ENCODE results near the gene CTCF.

CTCF gene

DNA sequence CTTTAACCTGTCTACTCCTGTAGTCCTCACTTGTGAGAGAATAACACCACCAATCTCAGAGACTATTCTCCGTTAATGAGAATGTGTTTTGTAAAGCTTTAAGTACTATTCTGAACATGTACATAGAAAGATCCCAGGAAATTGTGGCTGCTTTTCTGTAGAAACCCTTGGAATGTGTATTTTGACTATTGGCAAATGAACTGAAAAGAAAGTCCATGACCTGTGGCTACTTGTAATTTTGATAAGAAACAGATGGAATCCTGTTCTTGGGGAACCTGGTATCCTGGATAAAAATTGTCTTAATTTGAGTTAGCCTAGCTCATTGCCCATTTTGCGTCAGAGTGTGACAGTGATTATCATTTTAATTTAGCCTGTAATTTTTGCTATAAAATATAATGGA, 9.1 kb downstream of the CTCF start:
- DNase-seq (ENCODE audit: low spot score), result no peak
- H3K27ac ChIP-seq, result no peak overlapping the region
- TF ChIP-seq, protein P1, sequence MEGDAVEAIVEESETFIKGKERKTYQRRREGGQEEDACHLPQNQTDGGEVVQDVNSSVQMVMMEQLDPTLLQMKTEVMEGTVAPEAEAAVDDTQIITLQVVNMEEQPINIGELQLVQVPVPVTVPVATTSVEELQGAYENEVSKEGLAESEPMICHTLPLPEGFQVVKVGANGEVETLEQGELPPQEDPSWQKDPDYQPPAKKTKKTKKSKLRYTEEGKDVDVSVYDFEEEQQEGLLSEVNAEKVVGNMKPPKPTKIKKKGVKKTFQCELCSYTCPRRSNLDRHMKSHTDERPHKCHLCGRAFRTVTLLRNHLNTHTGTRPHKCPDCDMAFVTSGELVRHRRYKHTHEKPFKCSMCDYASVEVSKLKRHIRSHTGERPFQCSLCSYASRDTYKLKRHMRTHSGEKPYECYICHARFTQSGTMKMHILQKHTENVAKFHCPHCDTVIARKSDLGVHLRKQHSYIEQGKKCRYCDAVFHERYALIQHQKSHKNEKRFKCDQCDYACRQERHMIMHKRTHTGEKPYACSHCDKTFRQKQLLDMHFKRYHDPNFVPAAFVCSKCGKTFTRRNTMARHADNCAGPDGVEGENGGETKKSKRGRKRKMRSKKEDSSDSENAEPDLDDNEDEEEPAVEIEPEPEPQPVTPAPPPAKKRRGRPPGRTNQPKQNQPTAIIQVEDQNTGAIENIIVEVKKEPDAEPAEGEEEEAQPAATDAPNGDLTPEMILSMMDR (conservative IDR thresholded peaks at IDR 0.05; ENCODE audit: low read depth), result no peak
- ChIA-PET CTCF (no interaction called here), POLR2A (ENCODE audit: low non-redundant PET) (no interaction called here)

DNA sequence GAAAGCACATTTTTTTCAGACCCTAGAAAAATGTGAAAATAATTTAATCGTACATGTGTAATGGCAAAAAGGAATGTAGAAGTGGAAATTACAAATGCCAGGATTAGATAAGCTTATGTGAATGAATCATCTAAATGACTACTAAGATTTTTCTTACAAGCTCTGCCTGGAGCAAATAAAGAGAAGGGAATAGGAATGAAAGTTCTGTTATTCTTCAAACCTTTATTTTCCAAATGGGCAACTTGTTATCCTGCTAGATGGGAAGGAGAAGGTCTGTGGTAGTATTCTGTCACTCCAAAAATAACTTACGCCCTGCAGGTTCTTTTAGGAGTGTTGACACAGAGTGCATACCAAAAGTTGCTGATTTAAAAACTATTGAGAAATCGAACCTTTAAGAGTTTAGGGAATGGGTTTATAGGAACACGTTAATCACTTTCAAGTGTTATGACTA, 9.7 kb downstream of the CTCF start:
- no peak overlapping the region for H3K27ac ChIP-seq
- ChIA-PET CTCF (interaction anchor here (0.6 to 0.7 kb wide), 3 partner anchors 22 to 51 kb away, joined by 3 to 4 read pairs (median 3); no protein-coding TSS in a partner anchor), POLR2A (ENCODE audit: low non-redundant PET) (no interaction called here)
- TF ChIP-seq, protein P1 (conservative IDR thresholded peaks at IDR 0.05; ENCODE audit: low read depth), result no peak
- DNase-seq (ENCODE audit: low spot score), result peak; percentile 34

DNA sequence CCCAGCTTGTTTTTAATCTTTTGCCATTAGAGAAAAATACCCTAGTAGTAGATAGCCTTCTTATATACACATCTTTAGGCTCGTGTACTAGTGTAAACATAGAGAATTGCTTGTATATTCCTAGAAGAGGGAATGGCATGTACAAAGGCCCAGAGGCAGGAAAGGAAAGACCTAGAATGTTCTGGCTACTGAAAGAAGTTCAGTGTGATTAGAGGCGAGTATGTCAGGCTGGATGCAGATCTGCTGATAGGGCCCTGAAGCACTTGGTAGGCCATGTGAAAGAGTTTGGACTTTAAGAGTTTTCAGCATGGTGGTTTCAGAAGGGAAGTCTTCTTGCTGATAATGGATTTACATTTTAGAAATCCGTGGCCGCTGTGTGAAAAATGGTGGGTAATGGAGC, 17.4 kb downstream of the CTCF start:
- CTCF ChIA-PET, result no interaction called here
- no peak for DNase-seq (ENCODE audit: low spot score)
- POLR2A ChIA-PET (ENCODE audit: low non-redundant PET), result interaction anchor here (0.6 kb wide), 1 partner anchor 23 kb away, joined by 3 read pairs; no protein-coding TSS in a partner anchor
- H3K27ac ChIP-seq, result no peak overlapping the region
- TF ChIP-seq, protein P1 (conservative IDR thresholded peaks at IDR 0.05; ENCODE audit: low read depth), result no peak

DNA sequence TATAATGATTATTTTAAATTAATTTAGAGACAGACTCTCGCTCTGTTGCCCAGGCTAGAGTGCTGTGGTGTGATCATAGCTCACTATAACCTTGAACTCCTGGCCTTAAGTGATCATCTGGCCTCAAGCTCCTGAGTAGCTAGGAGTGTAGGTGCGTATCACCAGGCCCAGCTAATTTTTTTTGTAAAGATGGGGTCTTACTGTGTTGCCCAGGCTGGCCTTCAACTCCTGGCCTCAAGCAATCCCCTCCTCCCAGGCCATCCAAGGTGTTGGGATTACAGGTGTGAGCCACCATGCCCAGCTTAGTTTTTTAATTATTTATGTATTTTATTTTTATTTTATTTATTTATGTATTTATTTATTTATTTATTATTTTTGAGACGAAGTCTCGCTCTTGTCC, 17.9 kb downstream of the CTCF start:
- H3K27ac ChIP-seq, result no peak overlapping the region
- CTCF ChIA-PET, result interaction anchor here (0.6 kb wide), 2 partner anchors 88 to 188 kb away, joined by 3 read pairs; no protein-coding TSS in a partner anchor
- no peak for DNase-seq (ENCODE audit: low spot score)
- TF ChIP-seq, protein P1 (conservative IDR thresholded peaks at IDR 0.05; ENCODE audit: low read depth), result no peak
- POLR2A ChIA-PET (ENCODE audit: low non-redundant PET), result no interaction called here

DNA sequence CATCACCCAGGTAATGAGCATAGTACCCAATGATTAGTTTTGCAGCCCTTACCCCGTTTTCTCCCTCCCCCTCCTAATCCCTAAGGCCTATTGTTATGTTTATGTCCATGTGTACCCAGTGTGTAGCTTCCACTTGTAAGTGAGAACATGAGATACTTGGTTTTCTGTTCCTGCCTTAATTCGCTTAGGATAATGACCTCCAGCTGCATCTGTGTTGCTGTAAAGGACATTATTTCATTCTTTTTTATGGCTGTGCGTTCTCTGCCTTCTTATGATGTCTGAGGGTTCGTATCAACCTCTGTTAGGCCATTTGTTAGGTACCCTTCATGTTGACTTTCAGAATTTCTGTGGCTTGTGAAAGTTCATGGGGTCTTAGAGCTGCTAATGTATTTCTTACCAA, 31.0 kb downstream of the CTCF start:
- DNase-seq (ENCODE audit: low spot score), result no peak
- POLR2A ChIA-PET (ENCODE audit: low non-redundant PET), result no interaction called here
- TF ChIP-seq, protein P1 (conservative IDR thresholded peaks at IDR 0.05; ENCODE audit: low read depth), result no peak
- CTCF ChIA-PET, result interaction anchor here (0.6 kb wide), 1 partner anchor 21 kb away, joined by 3 read pairs; no protein-coding TSS in a partner anchor
- no peak overlapping the region for H3K27ac ChIP-seq

DNA sequence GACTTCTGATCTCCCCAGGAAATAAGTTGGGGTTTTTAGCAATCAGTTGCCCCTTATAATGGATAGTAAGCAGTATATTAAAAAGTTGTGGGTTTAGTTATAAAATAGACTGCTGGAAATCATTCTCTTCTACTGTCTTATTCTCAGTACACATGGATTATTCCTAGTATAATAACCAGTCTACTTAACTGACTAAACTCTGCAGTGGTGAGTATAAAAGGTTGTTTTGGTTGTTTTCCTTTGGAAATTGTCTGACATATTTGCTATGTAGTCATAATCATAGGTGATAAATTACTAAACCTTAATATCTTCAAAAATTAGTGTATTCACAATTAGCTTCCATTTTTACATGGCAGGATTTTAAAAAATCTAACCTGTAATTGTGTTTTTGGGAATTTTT, 31.4 kb downstream of the CTCF start:
- ChIA-PET CTCF (interaction anchor here (0.6 kb wide), 1 partner anchor 21 kb away, joined by 3 read pairs; no protein-coding TSS in a partner anchor), POLR2A (ENCODE audit: low non-redundant PET) (no interaction called here)
- DNase-seq (ENCODE audit: low spot score), result no peak
- no peak overlapping the region for H3K27ac ChIP-seq
- TF ChIP-seq, protein P1 (conservative IDR thresholded peaks at IDR 0.05; ENCODE audit: low read depth), result no peak
